NCI-H460 (cell line): ENCODE measurements around the gene KDM6A. TPM values are rescaled to one million over a fixed set of nuclear protein-coding genes. Genes with fewer than 3 reads are reported as not detected.
A peak's percentile ranks its signal among the peaks of the same experiment; 100 is the strongest.
"Not testable (repeated sequence)": the region's sequence is repeated elsewhere in the genome, so short reads cannot be mapped to it uniquely, and the experiment has no call there.

Source experiments
- DNase-seq: peaks from one replicate; pipeline ENCODE4 v3.0.0-alpha.2; 2016; ENCODE audit warnings: low read depth; ENCODE audit errors: extremely low read depth
- polyA plus RNA-seq: library from polyadenylated mRNA; depleted of rRNA; stranded (reverse); fragments of >200 nt; gene quantifications from 2 replicates; pipeline ENCODE4 v1.2.3, GENCODE V29; 2014; cell fraction: nucleus; rRNA removed
- total RNA-seq: library from RNA; depleted of rRNA; stranded (reverse); fragments of >200 nt; shearing (Covaris generic); gene quantifications from 2 replicates; pipeline ENCODE4 v1.2.3, GENCODE V29; 2014; rRNA removed

Gene KDM6A
- 17.1 and 22.1 TPM in 2 replicates for total RNA-seq
- 14.9 and 41.3 TPM in 2 replicates for polyA plus RNA-seq

DNA sequence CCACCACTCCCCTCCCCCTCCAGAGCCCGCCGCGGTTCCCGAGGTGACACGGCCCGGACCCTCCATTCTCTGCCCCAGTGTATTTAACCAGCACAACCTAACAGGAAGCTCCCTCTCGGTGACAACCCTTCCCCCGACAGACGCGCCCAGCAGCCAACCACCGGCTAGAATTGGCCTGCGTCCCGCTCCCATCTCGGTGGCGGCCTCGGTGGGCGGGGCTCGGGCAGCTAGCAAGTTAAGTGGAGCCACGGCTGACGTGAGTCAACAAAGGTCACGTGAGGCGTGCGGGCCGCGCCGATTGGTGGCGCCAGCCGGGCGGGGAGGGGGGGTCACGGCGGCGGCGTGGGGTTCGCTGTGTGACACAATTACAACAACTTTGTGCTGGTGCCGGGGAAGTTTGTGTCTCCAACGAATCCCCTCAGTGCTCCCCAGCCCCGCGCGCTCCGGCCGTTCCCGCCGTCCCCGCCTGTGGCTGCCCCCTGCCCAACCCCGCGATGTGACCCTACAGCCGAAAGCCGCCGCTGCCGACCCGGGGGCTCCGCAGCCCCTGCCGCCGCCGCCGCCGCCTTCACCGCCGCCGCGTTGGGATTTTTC, at the start of gene KDM6A:
TSS of gene KDM6A (plus strand) at position 368 of the 594 bp plus-strand sequence. CDS start 364 bp downstream, outside the sequence.
- DNase-seq: peak; percentile 96

- DNase-seq: not testable (repeated sequence)
These were observed 49.8 kb upstream of the KDM6A start for GRCh38 chrX:44823193-44823592.

- DNase-seq: peak; percentile 20
These were observed 44.9 kb upstream of the KDM6A start for GRCh38 chrX:44828008-44828605.

DNA sequence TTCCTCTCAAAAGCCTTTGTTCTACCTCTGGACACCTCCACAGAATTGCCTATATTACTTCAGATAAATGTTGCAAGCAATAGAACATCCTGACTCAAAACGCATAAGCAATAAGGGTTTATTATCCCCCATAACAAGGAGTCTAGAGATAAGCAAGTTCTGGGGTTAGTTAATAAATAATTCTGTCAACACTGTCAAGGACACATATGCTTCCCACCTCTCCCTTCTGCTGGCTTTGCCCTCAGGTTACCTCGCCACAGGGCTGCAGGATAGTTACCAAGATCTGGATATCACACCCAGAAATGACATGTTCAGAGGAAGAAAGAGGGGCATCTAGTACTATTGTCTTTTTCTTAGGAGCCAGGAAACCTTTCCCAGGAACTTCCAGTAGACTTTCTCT, 43.2 kb upstream of the KDM6A start:
- no peak for DNase-seq

GRCh38 chrX:44842550-44843317, 30.3 kb upstream of the KDM6A start:
- no peak for DNase-seq

DNA sequence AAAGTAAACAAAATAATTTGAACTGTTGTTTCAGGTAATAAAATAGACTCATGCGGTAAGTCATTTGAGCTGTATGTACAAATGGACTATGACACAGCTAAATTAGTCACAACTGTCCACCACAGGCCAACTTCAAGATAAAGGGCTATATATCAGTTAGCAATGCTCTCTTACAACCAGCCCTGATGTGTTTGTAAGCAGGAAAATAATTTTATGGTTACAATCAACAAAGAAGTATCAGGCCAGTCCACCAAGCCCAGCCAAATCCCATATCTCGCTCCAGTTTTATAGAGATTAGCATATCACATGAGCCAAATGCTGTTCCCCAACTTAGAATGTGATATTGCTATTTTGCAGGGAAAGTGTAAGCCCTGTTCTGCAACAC, 29.7 kb upstream of the KDM6A start:
- DNase-seq: no peak

DNA sequence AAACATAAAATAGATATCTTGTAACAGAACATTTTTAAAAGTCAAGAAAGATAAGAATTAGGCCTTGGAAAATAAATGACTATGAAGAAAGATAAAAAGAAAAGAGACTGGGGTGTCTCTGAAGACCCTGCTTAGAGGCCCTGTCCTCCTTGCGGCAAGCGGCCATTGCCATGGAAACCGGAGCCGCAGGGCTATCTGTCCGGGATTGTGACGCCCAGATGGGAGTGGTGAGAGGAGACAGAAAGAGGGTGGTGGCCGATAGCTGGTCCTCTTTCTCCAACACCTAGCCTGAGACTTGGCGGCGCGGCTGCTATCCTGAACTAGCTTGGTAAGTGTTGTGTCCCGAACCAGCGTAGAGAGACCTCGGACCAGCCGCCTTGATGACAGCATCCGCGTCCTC, 29.2 kb upstream of the KDM6A start, which contains the start of gene DUSP21:
TSS of gene DUSP21 (plus strand) at position 269 of the 400 bp plus-strand sequence. CDS start at position 381, 112 bp downstream.
- DNase-seq: no peak

DNA sequence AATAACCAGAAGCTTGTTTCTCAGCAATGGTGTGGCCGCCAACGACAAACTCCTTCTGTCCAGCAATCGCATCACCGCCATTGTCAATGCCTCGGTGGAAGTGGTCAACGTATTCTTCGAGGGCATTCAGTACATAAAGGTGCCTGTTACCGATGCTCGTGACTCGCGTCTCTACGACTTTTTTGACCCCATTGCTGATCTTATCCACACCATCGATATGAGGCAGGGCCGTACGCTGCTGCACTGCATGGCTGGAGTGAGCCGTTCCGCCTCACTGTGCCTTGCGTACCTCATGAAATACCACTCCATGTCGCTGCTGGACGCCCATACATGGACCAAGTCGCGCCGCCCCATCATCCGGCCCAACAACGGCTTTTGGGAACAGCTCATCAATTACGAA, 28.8 kb upstream of the KDM6A start:
- DNase-seq: no peak

GRCh38 chrX:44850891-44851290, 22.1 kb upstream of the KDM6A start:
- DNase-seq: not testable (repeated sequence)

- DNase-seq: no peak
These were observed 1.8 kb upstream of the KDM6A start for GRCh38 chrX:44871114-44871645.

GRCh38 chrX:44871931-44872820, 812 bp upstream of the KDM6A start:
- no peak for DNase-seq

DNA sequence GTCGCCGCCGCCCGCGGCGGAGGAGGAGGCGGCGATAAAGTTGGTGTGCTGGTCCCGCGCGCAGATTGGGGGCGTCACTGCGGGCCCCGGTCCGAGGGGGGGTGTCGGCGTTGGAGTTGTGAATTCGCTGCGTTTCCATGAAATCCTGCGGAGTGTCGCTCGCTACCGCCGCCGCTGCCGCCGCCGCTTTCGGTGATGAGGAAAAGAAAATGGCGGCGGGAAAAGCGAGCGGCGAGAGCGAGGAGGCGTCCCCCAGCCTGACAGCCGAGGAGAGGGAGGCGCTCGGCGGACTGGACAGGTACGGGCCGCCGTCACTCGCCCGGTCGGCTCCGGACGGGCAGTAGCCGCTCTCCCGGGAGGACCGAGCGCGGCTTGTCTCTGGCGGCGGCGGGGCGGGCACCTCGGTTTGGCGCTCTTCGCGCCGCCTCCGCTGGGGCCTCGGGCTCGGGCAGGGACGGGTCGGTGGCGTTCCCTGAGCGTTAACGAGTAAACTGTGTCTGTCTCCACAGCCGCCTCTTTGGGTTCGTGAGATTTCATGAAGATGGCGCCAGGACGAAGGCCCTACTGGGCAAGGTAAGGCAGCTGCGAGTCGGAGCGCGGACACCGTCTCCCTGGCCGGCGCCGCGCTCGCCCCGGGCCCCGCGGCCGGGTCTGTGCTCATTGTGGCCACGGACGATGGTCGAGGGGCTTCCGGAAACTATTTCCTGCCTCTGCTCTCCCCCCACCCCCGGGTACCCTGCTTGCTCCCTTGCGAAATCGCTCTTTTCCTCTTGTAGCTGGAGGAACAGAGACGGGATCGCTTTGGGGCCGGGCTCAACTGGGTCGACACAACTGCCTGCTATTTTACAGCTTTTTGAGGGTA, 658 bp downstream of the KDM6A start:
- DNase-seq: peak; percentile 38

DNA sequence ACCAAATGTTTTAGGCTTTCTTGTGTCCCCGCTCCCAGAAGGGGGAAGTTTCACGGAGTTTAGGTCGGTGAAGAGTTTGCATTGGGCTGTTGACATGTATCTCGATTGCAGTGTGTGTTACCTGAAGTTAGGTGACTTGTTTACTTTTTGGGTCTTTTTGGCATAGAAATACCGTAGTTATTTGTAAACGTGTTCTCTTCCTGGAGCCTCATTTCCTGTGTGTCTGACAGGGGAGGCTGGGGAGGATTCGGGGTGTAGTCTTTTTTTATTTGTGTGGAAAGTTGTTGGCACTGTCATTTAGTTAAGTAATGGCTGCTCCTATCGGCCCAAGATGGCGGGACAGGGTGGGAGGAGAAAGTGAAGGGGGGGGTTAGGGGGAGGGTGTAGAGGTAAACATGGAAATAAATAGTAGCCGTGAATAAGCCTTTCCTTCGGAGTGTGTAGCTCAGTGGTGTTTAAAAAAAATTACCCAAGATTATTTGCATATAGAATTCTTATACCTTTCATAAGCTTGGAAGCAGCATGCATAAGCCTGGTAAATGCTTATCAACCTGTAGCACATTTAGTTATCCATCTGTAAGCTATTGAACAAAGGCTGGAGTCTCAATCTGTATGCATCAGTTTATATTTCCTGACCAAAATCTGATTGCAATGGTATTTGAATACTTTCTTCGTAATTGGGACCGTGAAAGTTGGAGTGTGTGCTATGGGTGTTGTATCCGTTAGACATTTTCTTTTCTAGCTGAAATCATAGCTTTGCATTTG, 1.6 kb downstream of the KDM6A start:
- no peak for DNase-seq

DNA sequence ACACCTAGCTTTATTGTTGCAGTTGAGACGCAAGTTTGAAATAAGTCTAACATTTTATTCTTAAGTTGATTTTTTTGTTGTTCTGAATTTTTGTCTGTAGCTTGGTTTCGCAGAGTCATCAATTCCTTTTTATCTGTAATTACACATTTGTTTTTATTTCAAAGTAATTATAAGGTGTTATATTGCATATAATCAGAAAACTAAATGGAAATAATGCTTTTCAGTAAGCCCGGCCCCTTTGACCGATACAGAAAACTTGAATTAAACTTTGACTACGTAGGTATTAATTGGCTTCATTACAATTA, 2.1 kb downstream of the KDM6A start:
- DNase-seq: no peak

- DNase-seq: no peak
These were observed 3.1 kb downstream of the KDM6A start for GRCh38 chrX:44876086-44876485.

GRCh38 chrX:44876767-44877166, 3.8 kb downstream of the KDM6A start:
- DNase-seq: no peak

GRCh38 chrX:44878780-44879179, 5.8 kb downstream of the KDM6A start:
- DNase-seq: no peak

GRCh38 chrX:44881549-44881948, 8.6 kb downstream of the KDM6A start:
- DNase-seq: no peak

DNA sequence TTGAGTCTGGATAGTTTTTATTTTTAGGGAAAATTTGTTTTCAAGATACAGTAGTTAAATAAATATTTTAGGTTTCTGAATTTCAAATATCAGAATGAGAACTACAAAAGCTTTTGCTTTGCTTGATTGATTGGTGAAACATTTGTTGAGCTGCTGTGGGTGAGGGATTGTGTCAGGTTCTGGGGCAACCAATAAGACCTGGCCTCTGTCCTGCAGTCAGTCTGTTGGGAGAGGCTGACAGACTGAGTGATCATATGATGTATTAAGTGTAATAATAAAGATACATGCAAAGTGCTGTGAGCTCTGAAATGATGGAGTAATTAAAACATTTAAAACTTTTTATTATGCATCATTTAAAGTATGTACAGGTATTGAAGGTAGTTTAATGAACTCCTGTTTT, 9.6 kb downstream of the KDM6A start:
- no peak for DNase-seq
